MM.1S (cell line): ENCODE measurements around the gene EVL.

Experiments
- EZH2 ChIP-seq: fragments of 300-600 bp; sonication (generic); optimal IDR thresholded peaks from 2 replicates; pipeline ENCODE3; 2017; ENCODE audit warnings: low read depth, mild to moderate bottlenecking, antibody characterized with exemption, low read length, mixed read lengths
- TF ChIP-seq, protein P1 (sequence below): fragments of 300-600 bp; sonication (generic); IDR thresholded peaks from 2 replicates; pipeline ENCODE4 v1.5.1; 2016; ENCODE audit warnings: antibody characterized with exemption, low read length, mixed read lengths

DNA sequence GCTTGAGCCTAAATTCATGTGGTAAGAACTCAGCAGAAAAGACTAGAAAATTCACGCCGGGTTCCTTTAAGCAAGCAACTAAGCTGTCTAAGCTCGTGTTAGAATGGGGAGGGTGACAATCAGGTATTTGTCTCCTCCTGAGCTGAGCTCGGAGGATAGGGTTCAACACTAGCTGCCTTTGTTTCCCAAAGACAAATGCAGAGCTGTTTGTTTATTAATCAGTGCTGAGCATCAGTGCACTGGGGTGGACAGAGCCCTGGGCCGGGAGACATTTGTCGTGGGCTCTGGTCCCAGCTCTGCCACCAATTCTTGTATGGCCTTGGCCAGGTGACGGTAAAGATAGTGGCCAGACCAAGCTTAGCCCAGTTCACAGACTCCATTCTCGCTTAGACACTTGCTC lies 50.5 kb downstream of the EVL start:
- TF ChIP-seq, protein P1, sequence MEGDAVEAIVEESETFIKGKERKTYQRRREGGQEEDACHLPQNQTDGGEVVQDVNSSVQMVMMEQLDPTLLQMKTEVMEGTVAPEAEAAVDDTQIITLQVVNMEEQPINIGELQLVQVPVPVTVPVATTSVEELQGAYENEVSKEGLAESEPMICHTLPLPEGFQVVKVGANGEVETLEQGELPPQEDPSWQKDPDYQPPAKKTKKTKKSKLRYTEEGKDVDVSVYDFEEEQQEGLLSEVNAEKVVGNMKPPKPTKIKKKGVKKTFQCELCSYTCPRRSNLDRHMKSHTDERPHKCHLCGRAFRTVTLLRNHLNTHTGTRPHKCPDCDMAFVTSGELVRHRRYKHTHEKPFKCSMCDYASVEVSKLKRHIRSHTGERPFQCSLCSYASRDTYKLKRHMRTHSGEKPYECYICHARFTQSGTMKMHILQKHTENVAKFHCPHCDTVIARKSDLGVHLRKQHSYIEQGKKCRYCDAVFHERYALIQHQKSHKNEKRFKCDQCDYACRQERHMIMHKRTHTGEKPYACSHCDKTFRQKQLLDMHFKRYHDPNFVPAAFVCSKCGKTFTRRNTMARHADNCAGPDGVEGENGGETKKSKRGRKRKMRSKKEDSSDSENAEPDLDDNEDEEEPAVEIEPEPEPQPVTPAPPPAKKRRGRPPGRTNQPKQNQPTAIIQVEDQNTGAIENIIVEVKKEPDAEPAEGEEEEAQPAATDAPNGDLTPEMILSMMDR = no peak
- TF ChIP-seq EZH2 = no peak
